GM12872 (cell line): Measurements from ENCODE around the gene KCNQ1OT1.

Experiments
- CTCF ChIP-seq: IDR thresholded peaks from 3 replicates; pipeline ENCODE4 v1.5.1; 2011; ENCODE audit warnings: low read depth, mild to moderate bottlenecking, low read length, moderate library complexity; ENCODE audit not compliant: insufficient read depth

KCNQ1OT1 gene

GRCh38 chr11:2708151-2708581 lies 8.4 kb upstream of the KCNQ1OT1 start:
- TF ChIP-seq CTCF: no peak

DNA sequence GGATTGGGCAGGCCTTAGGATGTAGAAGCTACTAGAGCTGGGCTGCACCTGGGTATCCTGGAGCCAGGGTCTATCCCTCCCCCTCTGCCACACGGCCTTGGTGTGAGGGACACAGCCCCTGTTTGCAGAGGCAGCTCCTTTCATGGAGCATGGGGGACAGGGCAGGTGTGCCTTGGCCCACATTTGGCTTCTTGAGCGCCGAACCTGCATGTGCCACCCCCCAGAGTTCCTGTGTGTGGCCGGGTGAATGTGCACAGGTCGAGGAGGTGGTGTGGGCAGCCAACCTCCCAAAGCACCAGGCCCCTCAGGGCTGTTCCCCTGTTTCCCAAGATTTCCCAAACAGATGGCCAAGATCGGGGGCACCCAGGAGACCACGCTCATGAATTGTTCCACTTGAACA lies 7.9 kb upstream of the KCNQ1OT1 start:
- no peak for TF ChIP-seq CTCF

- TF ChIP-seq CTCF: no peak
Measured at GRCh38 chr11:2706321-2706720, 6.5 kb upstream of the KCNQ1OT1 start.

DNA sequence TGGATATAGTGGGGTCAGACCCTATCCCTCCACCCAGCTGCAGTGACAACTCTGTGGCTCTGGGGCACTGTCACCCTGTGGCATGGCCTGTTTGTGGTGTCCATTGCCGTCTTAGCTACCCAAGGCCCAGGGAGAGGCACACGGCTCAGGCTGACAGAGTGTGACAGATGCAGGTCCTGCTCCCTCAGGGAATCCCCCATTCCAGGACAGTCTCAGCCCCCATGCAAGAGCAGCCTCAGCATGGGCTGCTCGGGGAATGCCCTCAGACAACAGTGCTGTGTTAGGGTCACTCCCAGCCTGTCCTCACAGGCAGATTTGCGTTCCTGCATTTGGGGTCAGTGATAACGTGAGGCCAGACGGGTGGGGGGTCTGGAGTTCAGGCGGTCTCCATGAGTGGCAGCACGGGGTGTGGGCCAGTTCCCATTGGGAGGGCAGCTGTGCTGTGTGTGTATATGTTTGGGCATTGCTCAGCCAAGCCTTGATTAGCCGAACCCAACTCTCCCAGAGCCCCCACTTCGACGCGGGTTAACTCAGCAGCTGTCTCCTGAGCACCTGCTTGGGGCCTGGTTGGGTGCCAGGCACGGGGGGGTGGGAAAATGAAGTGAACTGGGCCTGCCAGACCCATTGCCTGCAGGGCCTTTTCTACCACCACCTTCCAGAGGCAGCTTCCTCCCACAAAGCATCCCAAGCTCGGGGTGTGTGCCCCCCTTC lies 5.3 kb upstream of the KCNQ1OT1 start:
- TF ChIP-seq CTCF: no peak

DNA sequence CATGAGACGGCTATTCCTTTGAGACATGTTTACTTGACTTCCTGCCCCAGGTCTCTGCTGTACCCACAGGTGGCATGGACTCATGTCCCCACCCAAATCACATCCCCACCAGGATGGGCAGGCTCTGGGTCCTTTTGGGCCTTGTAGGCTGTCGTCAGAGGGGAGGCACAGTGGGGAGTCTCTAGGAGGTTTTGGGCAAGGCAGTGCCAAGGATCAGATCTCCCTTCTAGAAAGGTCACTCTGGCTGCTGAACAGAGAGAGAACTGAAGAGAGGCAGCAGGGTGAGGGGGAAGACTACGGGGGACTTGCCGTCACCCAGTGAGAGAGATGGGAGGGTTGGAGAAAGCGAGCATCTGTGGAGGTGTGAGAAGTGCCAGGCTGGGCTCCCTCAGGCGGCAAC lies 4.6 kb upstream of the KCNQ1OT1 start:
- TF ChIP-seq CTCF: no peak

- no peak for TF ChIP-seq CTCF
Measured at GRCh38 chr11:2703363-2704141, 3.8 kb upstream of the KCNQ1OT1 start.

DNA sequence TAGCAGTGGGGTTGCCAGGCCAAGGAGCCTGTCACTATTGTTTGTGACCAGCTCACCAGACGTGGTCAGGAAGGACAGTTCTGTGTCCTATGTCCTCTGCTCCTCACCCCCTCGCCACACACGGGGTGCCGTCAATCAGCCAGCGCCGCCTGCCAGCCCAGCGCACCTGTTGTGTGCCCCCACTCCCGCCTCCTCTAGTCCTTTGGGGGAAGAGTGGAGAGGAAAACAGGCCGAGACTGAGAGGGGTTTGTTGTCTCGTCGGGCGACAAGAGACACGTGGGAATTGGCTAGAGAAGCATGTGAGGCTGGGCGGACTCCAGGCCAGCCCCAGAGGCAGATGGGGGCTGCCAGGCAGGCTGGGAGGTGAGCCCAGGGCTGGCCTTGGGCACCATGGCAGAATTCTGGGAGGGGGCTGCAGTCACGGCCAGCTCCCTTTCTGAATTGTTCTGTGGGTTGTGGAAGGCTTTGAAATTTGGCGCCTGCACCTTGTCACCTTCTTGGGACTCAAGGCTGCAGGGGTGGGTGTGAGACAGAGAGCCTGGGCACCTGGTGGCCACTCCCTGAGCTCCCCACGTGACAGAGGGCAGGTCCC lies 3.1 kb upstream of the KCNQ1OT1 start:
- TF ChIP-seq CTCF: no peak
